ENCODE results near the gene GJA5.

- no peak for TF ChIP-seq POLR2A (IDR thresholded peaks at IDR 0.05)
- TF ChIP-seq, protein P1, sequence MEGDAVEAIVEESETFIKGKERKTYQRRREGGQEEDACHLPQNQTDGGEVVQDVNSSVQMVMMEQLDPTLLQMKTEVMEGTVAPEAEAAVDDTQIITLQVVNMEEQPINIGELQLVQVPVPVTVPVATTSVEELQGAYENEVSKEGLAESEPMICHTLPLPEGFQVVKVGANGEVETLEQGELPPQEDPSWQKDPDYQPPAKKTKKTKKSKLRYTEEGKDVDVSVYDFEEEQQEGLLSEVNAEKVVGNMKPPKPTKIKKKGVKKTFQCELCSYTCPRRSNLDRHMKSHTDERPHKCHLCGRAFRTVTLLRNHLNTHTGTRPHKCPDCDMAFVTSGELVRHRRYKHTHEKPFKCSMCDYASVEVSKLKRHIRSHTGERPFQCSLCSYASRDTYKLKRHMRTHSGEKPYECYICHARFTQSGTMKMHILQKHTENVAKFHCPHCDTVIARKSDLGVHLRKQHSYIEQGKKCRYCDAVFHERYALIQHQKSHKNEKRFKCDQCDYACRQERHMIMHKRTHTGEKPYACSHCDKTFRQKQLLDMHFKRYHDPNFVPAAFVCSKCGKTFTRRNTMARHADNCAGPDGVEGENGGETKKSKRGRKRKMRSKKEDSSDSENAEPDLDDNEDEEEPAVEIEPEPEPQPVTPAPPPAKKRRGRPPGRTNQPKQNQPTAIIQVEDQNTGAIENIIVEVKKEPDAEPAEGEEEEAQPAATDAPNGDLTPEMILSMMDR (IDR thresholded peaks at IDR 0.05), result no peak
Observed at GRCh38 chr1:147754661-147755060, 5.7 kb downstream of the GJA5 start.
